GM12874 (cell line): Measurements from ENCODE around the gene TJP3.

Source experiments
- TF ChIP-seq, protein P1 (sequence below): IDR thresholded peaks from 2 replicates; pipeline ENCODE4 v1.5.1; 2011; ENCODE audit warnings: low read depth, mild to moderate bottlenecking, control low read depth, low read length, moderate library complexity; ENCODE audit not compliant: insufficient read depth

Gene TJP3

DNA sequence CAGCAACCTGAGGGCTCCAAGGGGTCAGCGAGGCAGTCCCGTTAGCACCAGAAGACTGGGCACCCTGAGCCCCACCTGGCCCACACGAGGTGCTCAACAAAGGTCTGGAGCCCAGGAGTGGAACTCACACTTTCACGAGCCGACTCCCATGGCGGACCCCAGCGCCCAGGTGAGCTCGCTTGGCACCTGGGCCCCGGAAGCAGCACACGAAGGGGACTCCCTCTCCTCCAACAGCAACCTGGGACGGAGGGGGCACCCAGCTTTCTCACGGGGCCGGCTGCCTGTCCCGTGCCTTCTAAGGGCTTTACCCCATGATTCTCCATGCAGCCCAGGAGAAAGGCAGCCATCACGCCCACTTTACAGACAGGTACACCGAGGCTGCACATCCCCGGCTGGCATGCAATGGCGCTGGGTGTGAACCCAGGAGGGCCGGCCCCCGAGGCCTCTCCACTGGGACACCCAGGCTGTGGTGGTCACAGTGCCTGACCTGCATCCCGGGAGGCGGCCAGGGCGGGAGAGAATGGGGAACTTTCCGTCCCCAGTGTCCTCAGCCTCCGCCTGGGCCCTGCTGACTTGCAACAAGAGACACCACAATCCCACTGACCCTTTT, 13.0 kb upstream of the TJP3 start:
- TF ChIP-seq, protein P1, sequence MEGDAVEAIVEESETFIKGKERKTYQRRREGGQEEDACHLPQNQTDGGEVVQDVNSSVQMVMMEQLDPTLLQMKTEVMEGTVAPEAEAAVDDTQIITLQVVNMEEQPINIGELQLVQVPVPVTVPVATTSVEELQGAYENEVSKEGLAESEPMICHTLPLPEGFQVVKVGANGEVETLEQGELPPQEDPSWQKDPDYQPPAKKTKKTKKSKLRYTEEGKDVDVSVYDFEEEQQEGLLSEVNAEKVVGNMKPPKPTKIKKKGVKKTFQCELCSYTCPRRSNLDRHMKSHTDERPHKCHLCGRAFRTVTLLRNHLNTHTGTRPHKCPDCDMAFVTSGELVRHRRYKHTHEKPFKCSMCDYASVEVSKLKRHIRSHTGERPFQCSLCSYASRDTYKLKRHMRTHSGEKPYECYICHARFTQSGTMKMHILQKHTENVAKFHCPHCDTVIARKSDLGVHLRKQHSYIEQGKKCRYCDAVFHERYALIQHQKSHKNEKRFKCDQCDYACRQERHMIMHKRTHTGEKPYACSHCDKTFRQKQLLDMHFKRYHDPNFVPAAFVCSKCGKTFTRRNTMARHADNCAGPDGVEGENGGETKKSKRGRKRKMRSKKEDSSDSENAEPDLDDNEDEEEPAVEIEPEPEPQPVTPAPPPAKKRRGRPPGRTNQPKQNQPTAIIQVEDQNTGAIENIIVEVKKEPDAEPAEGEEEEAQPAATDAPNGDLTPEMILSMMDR, result no peak

DNA sequence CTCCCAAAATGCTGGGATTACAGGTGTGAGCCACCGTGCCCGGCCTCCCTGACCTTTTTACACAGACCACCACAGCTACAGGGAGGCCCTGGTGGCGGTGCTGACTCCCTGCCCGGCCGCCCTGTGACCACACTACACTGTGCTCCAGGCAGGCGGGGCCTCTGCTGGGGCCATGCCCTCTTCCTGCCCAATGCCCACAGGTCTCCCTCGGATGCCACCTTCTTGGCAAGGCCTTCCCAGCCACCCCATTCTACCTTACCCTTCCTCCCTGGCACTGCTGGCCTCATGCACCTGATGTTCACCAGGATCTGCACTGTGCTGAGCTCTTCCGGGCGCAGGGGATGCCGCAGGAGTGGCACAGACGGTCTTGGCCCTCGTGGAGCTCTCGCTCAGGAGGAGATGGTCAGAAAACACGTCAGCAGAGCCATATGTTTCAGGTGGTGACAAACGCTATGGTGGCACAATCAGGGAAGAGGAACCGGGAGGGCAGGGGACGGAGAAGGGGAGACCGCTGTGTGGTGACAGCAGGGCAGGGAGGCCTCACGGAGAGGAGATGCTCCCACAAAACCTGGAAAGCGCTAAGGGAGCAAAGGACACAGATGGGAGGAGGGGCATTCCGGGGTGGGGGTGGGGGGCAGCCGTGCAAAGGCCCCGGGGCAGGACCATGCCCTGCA, 12.1 kb upstream of the TJP3 start:
- TF ChIP-seq, protein P1, result no peak

DNA sequence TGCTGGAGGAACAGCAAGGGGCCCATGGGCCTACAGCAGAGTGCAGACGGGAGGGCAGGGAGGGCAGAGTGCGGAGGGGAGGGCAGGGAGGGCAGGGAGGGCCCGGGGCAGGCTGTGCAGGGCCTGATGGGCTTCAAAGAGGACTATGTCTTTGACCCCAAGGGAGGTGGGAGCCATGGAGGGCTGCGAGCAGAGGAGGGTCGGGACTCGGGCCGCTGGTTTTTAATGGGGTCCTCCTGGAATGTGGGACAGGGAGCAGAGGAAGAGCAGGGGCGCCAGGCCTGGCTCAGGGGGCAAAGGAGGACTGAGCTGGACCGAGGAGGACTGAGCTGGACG, 11.6 kb upstream of the TJP3 start:
- TF ChIP-seq, protein P1, result no peak

DNA sequence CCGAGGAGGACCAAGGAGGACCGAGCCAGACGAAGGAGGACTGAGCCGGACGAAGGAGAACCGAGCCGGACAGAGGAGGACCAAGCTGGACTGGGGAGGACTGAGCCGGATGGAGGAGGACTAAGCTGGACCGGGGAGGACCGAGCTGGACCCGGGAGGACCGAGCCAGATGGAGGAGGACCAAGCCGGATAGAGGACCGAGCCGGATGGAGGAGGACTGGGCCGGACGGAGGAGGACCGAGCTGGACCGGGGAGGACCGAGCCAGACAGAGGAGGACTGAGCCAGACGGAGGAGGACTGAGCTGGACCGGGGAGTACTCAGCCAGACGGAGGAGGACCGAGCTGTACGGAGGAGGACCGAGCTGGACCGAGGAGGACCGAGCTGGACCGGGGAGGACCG, 11.1 kb upstream of the TJP3 start:
- TF ChIP-seq, protein P1, result no peak

DNA sequence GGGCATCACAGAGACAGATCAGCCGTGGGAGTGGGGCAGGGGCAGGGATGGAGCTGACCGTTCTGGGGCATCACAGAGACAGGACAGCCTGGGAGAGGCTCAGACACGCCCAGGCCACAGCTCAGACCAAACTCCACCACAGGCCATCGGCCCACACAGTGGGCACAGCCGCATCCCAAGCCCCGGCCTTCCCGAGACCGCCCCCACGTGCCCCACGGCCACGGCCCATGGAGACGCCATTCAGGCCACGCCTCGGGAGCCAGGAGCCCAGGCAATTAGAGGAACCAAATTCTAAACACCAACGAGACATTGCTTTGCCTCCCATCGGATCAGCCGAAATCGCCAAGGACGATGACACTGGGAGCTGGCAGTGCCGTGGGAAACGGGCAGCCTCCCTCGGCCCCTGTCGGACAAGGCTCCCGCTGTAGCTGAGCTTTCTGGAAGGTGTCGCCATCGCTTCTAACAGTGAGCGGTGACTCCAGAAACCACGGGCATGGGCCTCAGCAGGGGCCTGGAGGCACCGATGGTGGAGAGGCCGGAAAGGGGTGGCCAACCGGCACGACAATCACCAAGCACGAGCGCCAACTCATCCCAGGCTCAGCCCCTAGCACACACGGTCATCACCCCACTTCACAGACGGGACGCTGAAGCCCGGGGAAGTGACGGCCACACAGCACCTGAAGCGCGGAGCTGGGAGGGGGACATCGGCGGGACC, 10.4 kb upstream of the TJP3 start:
- TF ChIP-seq, protein P1, result no peak

DNA sequence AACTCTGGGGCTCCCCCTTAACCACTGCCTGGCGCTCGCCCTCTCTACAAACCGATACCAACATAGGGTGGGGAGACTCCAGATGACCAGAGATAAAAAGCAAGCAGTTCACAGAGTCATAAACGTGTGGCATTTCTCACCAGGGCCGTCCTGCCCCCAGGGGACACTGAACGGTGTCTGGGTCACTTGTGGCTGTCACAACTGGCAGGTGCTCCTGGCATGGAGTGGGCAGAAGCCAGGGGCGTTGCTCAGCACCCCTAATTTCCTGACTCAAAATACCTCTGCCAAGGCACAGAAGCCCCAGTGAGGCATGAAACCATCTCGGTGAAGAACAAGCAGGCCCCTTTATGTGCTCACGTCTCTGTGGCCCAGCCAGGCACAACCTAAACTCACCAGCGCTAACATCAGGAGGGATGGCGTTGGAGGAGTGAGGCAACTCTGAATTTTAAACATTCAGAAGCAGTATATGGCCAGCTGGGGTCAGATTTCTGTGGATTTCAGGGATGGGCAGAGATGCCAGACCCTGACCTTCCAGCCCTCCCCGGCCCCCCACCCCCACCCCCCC, 9.7 kb upstream of the TJP3 start:
- TF ChIP-seq, protein P1, result no peak

DNA sequence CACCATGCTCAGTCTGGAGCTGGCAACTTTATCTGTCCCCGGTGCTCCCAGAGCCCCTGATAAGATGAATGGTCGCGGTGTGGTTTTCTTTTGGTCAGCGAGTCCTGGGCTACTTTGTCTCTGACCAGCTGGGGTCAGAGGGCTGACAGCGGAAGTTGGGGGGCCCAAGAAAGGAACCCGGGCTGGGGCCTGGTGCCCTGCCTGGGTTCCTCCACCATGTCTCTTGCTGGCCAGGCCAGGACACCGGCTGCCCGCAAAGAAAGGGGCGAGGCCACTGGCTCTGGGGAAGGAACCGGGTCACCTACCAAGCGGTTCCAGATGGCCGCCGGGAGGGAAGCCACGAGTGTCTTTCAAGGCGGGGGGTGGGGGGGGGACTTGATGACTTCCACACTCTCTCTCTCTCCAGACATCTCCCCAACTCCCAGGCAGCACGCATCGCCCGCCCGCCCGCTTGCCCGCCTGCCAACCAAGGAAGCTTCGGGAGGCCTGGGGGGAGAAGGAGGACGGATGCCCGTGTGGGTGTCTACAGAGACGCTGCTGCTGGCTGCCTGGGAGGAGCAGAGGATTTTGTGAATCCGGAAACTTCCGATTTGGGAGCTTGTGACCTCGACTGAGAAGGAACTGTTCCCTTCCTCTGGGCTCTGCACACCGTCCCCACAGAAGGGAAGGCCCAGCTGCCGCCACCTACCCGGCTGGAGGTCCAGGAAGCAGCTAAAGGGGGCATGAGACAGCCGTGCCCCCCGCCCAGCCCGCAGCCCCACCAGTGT, 9.0 kb upstream of the TJP3 start:
- TF ChIP-seq, protein P1, result no peak
